ENCODE data around the gene GORAB. TPM values are rescaled to one million over a fixed set of nuclear protein-coding genes. Genes with fewer than 3 reads are reported as not detected.

The GORAB gene
- total and polyA plus RNA-seq, 2 donors (not counting 3 experiments of a cell fraction or from before 2014, with no cell fraction given) = 4.4 to 6.4 TPM

- H3K4me2 ChIP-seq (ENCODE audit: insufficient read depth, low read length) = no peak overlapping the region
- no peak overlapping the region for H3K27ac ChIP-seq (ENCODE audit: insufficient read depth, low read depth, low read length)
- ChIA-PET POLR2A (interaction anchor here (1.0 kb wide), 1 partner anchor 14 kb away, joined by 3 read pairs; the partner anchor contains the start of gene GORAB), CTCF (interaction anchor here (1.3 to 1.5 kb wide), 2 partner anchors 49 to 384 kb away, joined by 3 to 4 read pairs; no protein-coding TSS in a partner anchor)
- intact Hi-C loops (cut with micrococcal nuclease) = no loop called here
- H3K27me3 ChIP-seq (ENCODE audit: control insufficient read depth in 2 of 2, insufficient read depth in 2 of 2, low read length in 2 of 2) = no peaks in the 10 kb centered on the region
- H3K9me3 ChIP-seq (replicated peaks; ENCODE audit: control insufficient read depth, insufficient read depth, low read length) = no peaks in the 10 kb centered on the region
- H3K4me3 ChIP-seq (replicated peaks in 1 of 3; ENCODE audit: insufficient read depth in 1 of 3, low read depth in 1 of 3, low read length in 3 of 3) = no peak overlapping the region
- TF ChIP-seq CTCF (IDR thresholded peaks at IDR 0.05; ENCODE audit: extremely low read depth in 1 of 2, insufficient read depth in 1 of 2, low read depth in 1 of 2, low read length in 2 of 2) (no peak), FOS (IDR thresholded peaks at IDR 0.05; ENCODE audit: borderline replicate concordance, insufficient read depth, low read length) (peak; percentile 75), GATA2 (IDR thresholded peaks at IDR 0.05; ENCODE audit: insufficient read depth, insufficient read length, low read depth, low read length) (no peak), MYC (IDR thresholded peaks at IDR 0.05; ENCODE audit: low read depth, low read length) (no peak), JUN (IDR thresholded peaks at IDR 0.05; ENCODE audit: borderline replicate concordance, insufficient read depth, insufficient read length, low read depth) (no peak), POLR2AphosphoS5 (IDR thresholded peaks at IDR 0.05; ENCODE audit: insufficient read depth, low read depth, low read length) (peak; percentile 40), EZH2 (IDR thresholded peaks at IDR 0.05; ENCODE audit: borderline replicate concordance, low read depth, low read length, severe bottlenecking) (no peak), MAX (IDR thresholded peaks at IDR 0.05; ENCODE audit: insufficient read depth, insufficient read length) (no peak)
- H3K79me2 ChIP-seq (ENCODE audit: control insufficient read depth, insufficient read depth, low read length) = no peaks in the 10 kb centered on the region
- H4K20me1 ChIP-seq (replicated peaks; ENCODE audit: control insufficient read depth, extremely low read depth, insufficient read depth, low read length) = no peaks in the 10 kb centered on the region
- BruUV-seq (replicated peaks) = no TSS peak
- H2AFZ ChIP-seq (ENCODE audit: low read depth, low read length) = no peak overlapping the region
- H3K9ac ChIP-seq (replicated peaks; ENCODE audit: extremely low read depth, insufficient read depth, low read length) = no peak overlapping the region
- H3K36me3 ChIP-seq (ENCODE audit: control insufficient read depth in 2 of 2, extremely low read depth in 1 of 2, insufficient read depth in 2 of 2, low read length in 2 of 2) = peaks cover 11 to 16% of the 10 kb centered on the region in 2 experiments
- H3K4me1 ChIP-seq (ENCODE audit: control insufficient read depth, extremely low read depth, insufficient read depth, low read length) = peaks cover 3% of the 10 kb centered on the region
- dilution Hi-C loops (cut with MboI; ENCODE audit: extremely low pct_ligation_motif_present, low sequenced_read_pairs) = no loop called here
- DNase-seq (ENCODE audit: low read depth, low spot score) (peak; percentile 31), FAIRE-seq (no peak)
- no peaks in the 10 kb centered on the region for H3K9me1 ChIP-seq (replicated peaks; ENCODE audit: control insufficient read depth, extremely low read depth, insufficient read depth, low read length)
Measured at GRCh38 chr1:170545476-170545875, 13.5 kb downstream of the GORAB start.

All from endothelial cell of umbilical vein (primary cell).